Cardiac muscle cell (in vitro differentiated cells and primary cell): ENCODE measurements around the gene CARMIL1. TPM values are rescaled to one million over a fixed set of nuclear protein-coding genes. Genes with fewer than 3 reads are reported as not detected.

Experiments
- DNase-seq, 2 donors: peaks; one replicate each; pipeline versions ENCODE4 v3.0.0 to v3.0.0-alpha.2; 2010 to 2017; ENCODE audit warnings: low read depth in 1 of 2, low spot score in 1 of 2
- H3K27ac ChIP-seq: fragments of 200-600 bp; sonication (generic); 2 replicates; pipeline ENCODE4 v1.5.1; 2016
- H3K27me3 ChIP-seq: fragments of 200-600 bp; sonication (generic); 2 replicates; pipeline ENCODE4 v1.6.0; 2016; ENCODE audit warnings: control low read depth
- H3K36me3 ChIP-seq: fragments of 200-600 bp; sonication (generic); 2 replicates; pipeline ENCODE4 v1.5.1; 2016; ENCODE audit warnings: control low read depth
- H3K4me1 ChIP-seq: fragments of 200-600 bp; sonication (generic); 2 replicates; pipeline ENCODE4 v1.8.1; 2017; ENCODE audit warnings: low read depth, mild to moderate bottlenecking, mixed run types
- H3K4me3 ChIP-seq: fragments of 200-600 bp; sonication (generic); 2 replicates; pipeline ENCODE4 v1.5.1; 2016; ENCODE audit warnings: mild to moderate bottlenecking
- H3K9me3 ChIP-seq: fragments of 200-600 bp; sonication (generic); 2 replicates; pipeline ENCODE4 v1.5.1; 2017; ENCODE audit warnings: low read depth, mild to moderate bottlenecking, control low read depth
- polyA plus RNA-seq: library from polyadenylated mRNA; unstranded; fragments of >200 nt; fragmentation: Nextera tagmentation; extraction: Ambion mirVana; gene quantifications from 2 replicates; pipeline ENCODE4 v1.2.1, GENCODE V29; 2016
- total RNA-seq: library from RNA; depleted of rRNA; stranded (reverse); fragments of >200 nt; gene quantifications from 2 replicates; pipeline ENCODE4 v1.2.3, GENCODE V29; 2016
- TF ChIP-seq, protein P1 (sequence below): IDR thresholded peaks from 2 replicates; pipeline ENCODE4 v1.5.1; 2012; ENCODE audit warnings: low read depth, mild to moderate bottlenecking, low read length

CARMIL1 gene
- total and polyA plus RNA-seq, 2 experiments from 2014 or later = 15.7 to 63.6 TPM

DNA sequence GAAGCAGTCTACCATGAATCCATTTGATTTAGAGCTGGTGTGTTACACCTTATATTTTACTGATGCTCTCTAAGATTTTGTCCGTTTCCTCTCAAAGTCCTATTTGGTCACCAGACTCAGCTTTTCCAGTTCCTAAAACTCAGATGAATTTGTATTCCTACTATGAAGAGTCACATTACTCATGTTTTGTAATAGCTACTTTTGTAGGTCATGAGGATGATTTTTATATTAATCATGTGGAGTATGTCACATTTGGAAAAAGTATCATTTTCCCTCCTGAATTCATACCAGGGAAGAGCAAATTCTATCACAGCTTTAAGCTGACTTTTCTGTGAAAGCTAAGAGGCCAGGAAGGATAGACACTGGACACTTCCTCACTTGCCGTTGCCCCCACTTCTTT lies 232.2 kb downstream of the CARMIL1 start:
- Histone ChIP-seq H3K36me3 (no peaks in the 10 kb centered on the region), H3K4me1 (peaks cover 7% of the 10 kb centered on the region), H3K9me3 (no peaks in the 10 kb centered on the region), H3K27me3 (no peaks in the 10 kb centered on the region), H3K4me3 (no peak overlapping the region), H3K27ac (no peak overlapping the region)
- DNase-seq = no peak
- TF ChIP-seq, protein P1, sequence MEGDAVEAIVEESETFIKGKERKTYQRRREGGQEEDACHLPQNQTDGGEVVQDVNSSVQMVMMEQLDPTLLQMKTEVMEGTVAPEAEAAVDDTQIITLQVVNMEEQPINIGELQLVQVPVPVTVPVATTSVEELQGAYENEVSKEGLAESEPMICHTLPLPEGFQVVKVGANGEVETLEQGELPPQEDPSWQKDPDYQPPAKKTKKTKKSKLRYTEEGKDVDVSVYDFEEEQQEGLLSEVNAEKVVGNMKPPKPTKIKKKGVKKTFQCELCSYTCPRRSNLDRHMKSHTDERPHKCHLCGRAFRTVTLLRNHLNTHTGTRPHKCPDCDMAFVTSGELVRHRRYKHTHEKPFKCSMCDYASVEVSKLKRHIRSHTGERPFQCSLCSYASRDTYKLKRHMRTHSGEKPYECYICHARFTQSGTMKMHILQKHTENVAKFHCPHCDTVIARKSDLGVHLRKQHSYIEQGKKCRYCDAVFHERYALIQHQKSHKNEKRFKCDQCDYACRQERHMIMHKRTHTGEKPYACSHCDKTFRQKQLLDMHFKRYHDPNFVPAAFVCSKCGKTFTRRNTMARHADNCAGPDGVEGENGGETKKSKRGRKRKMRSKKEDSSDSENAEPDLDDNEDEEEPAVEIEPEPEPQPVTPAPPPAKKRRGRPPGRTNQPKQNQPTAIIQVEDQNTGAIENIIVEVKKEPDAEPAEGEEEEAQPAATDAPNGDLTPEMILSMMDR = no peak

DNA sequence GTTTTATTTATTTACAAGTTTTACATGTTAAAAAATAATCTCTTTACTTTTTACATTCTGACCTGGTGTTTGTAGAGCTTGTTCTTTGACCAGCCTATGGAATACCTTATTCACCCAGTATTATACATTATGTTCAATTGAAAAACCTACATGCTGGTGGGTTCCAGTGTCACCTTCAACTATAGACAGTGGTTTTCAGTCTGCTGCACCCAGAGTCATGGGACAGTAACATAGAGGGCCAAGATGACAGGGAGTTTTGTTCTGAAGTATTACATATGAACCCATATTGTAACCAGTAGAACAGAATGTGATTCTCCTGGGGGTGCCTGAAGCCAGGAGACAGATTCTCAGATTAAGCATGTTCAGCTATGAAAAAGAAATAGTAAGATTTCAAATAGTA lies 233.4 kb downstream of the CARMIL1 start:
- Histone ChIP-seq H3K4me3 (no peak overlapping the region), H3K4me1 (peaks cover 8% of the 10 kb centered on the region), H3K36me3 (peaks cover 7% of the 10 kb centered on the region), H3K27ac (no peak overlapping the region), H3K27me3 (no peaks in the 10 kb centered on the region), H3K9me3 (no peaks in the 10 kb centered on the region)
- TF ChIP-seq, protein P1 = no peak
- no peak for DNase-seq

DNA sequence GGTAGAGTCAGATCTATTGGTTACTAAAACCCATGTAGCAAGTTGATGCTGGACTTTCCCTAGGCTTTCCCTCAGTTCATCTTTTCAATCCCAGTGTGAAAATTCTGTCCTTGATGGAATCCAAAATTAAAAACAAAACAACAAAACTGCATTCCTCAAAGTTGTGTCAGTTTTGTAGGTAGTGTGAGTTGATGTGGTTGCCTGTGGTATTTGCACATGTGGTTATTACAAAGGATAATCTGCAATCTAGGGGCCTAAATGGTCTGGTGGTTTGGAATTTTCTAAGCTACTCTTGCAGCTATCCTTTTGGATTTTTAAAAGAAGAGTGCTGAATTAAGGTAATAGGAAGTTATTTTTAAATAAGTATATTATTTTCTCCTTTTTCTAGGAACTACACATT lies 240.7 kb downstream of the CARMIL1 start:
- Histone ChIP-seq H3K27me3 (no peaks in the 10 kb centered on the region), H3K9me3 (no peaks in the 10 kb centered on the region), H3K27ac (no peak overlapping the region), H3K36me3 (peaks cover 14% of the 10 kb centered on the region), H3K4me3 (no peak overlapping the region), H3K4me1 (peaks cover 27% of the 10 kb centered on the region)
- TF ChIP-seq, protein P1 = no peak
- DNase-seq = no peak

DNA sequence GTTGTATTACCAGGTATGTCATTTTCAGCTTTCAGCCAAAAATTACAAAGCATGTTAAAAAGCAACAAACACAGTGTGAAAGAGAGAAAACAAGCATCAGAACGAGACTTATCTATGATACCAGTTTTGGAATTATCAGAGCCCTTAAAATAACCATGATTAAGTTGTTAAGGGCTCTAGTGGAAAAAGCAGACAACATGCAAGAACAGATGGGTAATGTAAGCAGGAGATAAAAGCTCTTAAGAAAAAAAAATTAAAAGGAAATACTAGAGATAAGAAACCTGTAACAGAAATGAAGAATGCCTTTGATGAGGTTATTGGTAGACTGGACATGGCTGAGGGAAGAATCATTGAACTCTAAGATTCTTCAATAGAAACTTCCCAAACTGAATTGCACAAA lies 245.4 kb downstream of the CARMIL1 start:
- TF ChIP-seq, protein P1 = no peak
- Histone ChIP-seq H3K4me3 (no peak overlapping the region), H3K36me3 (peaks cover 12% of the 10 kb centered on the region), H3K4me1 (peaks cover 47% of the 10 kb centered on the region), H3K27me3 (no peaks in the 10 kb centered on the region), H3K27ac (peak overlapping the region; percentile 77), H3K9me3 (no peaks in the 10 kb centered on the region)
- DNase-seq = peak in 1 of 2 donors; percentile 32

DNA sequence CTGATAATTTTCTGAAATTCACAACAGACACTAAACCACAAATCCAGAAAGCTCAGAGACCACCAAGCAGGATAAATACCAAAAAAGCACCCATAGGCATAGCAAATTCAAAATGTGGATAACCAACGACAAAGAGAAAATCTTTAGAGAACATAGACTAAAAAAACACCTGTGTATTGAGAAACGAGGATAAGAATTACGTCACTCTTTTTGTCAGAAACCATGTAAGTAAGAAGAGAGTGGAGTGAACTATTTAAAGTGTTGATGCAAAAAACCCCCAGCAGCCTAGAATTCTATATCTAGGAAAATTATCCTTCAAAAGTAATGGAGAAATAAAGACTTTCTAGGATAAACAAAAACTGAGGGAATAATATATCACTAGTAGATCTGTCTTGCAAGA lies 245.9 kb downstream of the CARMIL1 start:
- no peak overlapping the region for H3K4me3 ChIP-seq
- no peaks in the 10 kb centered on the region for H3K27me3 ChIP-seq
- peaks cover 47% of the 10 kb centered on the region for H3K4me1 ChIP-seq
- H3K9me3 ChIP-seq = no peaks in the 10 kb centered on the region
- H3K36me3 ChIP-seq = peaks cover 12% of the 10 kb centered on the region
- no peak for DNase-seq
- H3K27ac ChIP-seq = peak overlapping the region; percentile 65
- TF ChIP-seq, protein P1 = no peak
